Brain pericyte (primary cell): ENCODE results near the gene MUC5B.

Source experiments
- DNase-seq: peaks from one replicate; pipeline ENCODE4 v3.0.0-alpha.2; 2012; ENCODE audit warnings: low read depth, low spot score

The MUC5B gene

GRCh38 chr11:1298695-1299492 is 76.0 kb downstream of the MUC5B start:
- DNase-seq, result no peak

GRCh38 chr11:1299621-1300020 is 76.8 kb downstream of the MUC5B start:
- no peak for DNase-seq

- no peak for DNase-seq
Observed at GRCh38 chr11:1300121-1300520, 77.3 kb downstream of the MUC5B start.

GRCh38 chr11:1300569-1301187 is 77.8 kb downstream of the MUC5B start:
- no peak for DNase-seq

GRCh38 chr11:1301220-1302000 is 78.5 kb downstream of the MUC5B start:
- DNase-seq, result no peak

- no peak for DNase-seq
Observed at GRCh38 chr11:1302041-1302460, 79.2 kb downstream of the MUC5B start.

- DNase-seq, result no peak
Observed at GRCh38 chr11:1302461-1303125, 79.7 kb downstream of the MUC5B start.

GRCh38 chr11:1303126-1303821 is 80.4 kb downstream of the MUC5B start:
- DNase-seq, result no peak

- DNase-seq, result no peak
Observed at GRCh38 chr11:1303973-1304372, 81.1 kb downstream of the MUC5B start.

- DNase-seq, result no peak
Observed at GRCh38 chr11:1304380-1304779, 81.5 kb downstream of the MUC5B start.

- DNase-seq, result no peak
Observed at GRCh38 chr11:1305063-1305495, 82.2 kb downstream of the MUC5B start.

- DNase-seq, result no peak
Observed at GRCh38 chr11:1305501-1306056, 82.7 kb downstream of the MUC5B start.

GRCh38 chr11:1306186-1307162 is 83.6 kb downstream of the MUC5B start:
- no peak for DNase-seq

GRCh38 chr11:1307163-1307870 is 84.5 kb downstream of the MUC5B start:
- DNase-seq, result no peak

- DNase-seq, result no peak
Observed at GRCh38 chr11:1307998-1308742, 85.3 kb downstream of the MUC5B start.

GRCh38 chr11:1308743-1309497 is 86.1 kb downstream of the MUC5B start:
- DNase-seq, result no peak

GRCh38 chr11:1309498-1310317 is 86.8 kb downstream of the MUC5B start, which contains the start of gene TOLLIP:
TOLLIP (minus strand) TSS chr11:1309632; CDS start chr11:1309498, 134 bp downstream.
- DNase-seq, result peak; percentile 55
